GM23338 (cell line): ENCODE data around the gene SH3D19. TPM values are rescaled to one million over a fixed set of nuclear protein-coding genes. Genes with fewer than 3 reads are reported as not detected.

Experiments used
- CREB1 ChIP-seq: fragments of 250-450 bp; sonication (Bioruptor Pico); IDR thresholded peaks from 2 replicates; pipeline ENCODE4 v1.5.0; 2020; ENCODE audit warnings: low read depth, mild to moderate bottlenecking, moderate library complexity
- EZH2phosphoT487 ChIP-seq: fragments of 200-600 bp; sonication (generic); IDR thresholded peaks from one replicate; pipeline ENCODE4 v1.8.1; 2018; ENCODE audit warnings: antibody characterized with exemption; ENCODE audit not compliant: unreplicated experiment
- JUNB ChIP-seq: IDR thresholded peaks from one replicate; pipeline ENCODE4 v1.6.1; 2016; ENCODE audit warnings: antibody characterized with exemption; ENCODE audit not compliant: unreplicated experiment
- POLR2AphosphoS5 ChIP-seq: IDR thresholded peaks from 2 replicates; pipeline ENCODE4 v1.6.1; 2016; ENCODE audit warnings: antibody characterized with exemption, low read depth
- polyA plus RNA-seq: library from polyadenylated mRNA; unstranded; fragments of >200 nt; fragmentation: Nextera tagmentation; extraction: Ambion mirVana; gene quantifications from 2 replicates; pipeline ENCODE4 v1.2.1, GENCODE V29; 2016
- total RNA-seq: library from RNA; depleted of rRNA; stranded (reverse); fragments of >200 nt; shearing (Covaris generic); gene quantifications from 2 replicates; pipeline ENCODE4 v1.2.3, GENCODE V29; 2014
- TF ChIP-seq, protein P1 (sequence below): IDR thresholded peaks from 2 replicates; pipeline ENCODE4 v1.6.1; 2016; ENCODE audit warnings: antibody characterized with exemption
- TF ChIP-seq, protein P2 (sequence below): fragments of 250-450 bp; sonication (Bioruptor Pico); IDR thresholded peaks from 2 replicates; pipeline ENCODE4 v1.5.0; 2020; ENCODE audit warnings: mild to moderate bottlenecking, moderate library complexity

SH3D19 gene
- total and polyA plus RNA-seq, 2 experiments from 2014 or later = 25.3 to 57.4 TPM

DNA sequence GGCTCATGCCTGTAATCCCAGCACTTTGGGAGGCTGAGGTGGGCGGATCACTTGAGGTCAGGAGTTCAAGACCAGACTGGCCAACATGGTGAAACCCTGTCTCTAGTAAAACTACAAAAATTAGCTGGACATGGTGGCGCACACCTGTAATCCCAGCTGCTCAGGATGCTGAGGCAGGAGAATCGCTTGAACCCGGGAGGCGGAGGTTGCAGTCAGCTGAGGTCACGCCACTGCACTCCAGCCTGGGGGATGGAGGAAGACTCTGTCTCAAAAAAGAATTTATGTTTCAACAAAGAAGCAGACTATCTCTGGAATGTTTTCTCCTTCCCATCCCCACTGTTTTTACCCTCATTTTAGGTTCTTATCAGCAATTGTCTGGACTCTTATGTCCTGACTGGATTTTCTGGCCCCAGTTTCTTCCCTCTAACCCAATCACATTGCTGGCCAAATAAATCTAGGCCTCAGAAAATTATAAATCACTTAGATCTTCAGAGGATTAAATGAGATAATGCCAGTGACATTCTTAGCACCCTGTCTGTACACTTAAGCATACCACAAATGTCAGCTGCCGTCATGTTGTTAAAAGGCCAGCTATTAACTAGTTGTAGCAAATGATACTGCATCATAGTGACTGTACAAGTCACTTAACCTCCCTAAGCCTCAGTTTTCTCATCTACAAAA is 93.3 kb downstream of the SH3D19 start (continued):
- TF ChIP-seq EZH2phosphoT487 = no peak
- TF ChIP-seq, protein P1, sequence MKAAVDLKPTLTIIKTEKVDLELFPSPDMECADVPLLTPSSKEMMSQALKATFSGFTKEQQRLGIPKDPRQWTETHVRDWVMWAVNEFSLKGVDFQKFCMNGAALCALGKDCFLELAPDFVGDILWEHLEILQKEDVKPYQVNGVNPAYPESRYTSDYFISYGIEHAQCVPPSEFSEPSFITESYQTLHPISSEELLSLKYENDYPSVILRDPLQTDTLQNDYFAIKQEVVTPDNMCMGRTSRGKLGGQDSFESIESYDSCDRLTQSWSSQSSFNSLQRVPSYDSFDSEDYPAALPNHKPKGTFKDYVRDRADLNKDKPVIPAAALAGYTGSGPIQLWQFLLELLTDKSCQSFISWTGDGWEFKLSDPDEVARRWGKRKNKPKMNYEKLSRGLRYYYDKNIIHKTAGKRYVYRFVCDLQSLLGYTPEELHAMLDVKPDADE = no peak
- no peak for TF ChIP-seq CREB1 (CRISPR knock-in tag)
- no peak for TF ChIP-seq JUNB
- TF ChIP-seq, protein P2, sequence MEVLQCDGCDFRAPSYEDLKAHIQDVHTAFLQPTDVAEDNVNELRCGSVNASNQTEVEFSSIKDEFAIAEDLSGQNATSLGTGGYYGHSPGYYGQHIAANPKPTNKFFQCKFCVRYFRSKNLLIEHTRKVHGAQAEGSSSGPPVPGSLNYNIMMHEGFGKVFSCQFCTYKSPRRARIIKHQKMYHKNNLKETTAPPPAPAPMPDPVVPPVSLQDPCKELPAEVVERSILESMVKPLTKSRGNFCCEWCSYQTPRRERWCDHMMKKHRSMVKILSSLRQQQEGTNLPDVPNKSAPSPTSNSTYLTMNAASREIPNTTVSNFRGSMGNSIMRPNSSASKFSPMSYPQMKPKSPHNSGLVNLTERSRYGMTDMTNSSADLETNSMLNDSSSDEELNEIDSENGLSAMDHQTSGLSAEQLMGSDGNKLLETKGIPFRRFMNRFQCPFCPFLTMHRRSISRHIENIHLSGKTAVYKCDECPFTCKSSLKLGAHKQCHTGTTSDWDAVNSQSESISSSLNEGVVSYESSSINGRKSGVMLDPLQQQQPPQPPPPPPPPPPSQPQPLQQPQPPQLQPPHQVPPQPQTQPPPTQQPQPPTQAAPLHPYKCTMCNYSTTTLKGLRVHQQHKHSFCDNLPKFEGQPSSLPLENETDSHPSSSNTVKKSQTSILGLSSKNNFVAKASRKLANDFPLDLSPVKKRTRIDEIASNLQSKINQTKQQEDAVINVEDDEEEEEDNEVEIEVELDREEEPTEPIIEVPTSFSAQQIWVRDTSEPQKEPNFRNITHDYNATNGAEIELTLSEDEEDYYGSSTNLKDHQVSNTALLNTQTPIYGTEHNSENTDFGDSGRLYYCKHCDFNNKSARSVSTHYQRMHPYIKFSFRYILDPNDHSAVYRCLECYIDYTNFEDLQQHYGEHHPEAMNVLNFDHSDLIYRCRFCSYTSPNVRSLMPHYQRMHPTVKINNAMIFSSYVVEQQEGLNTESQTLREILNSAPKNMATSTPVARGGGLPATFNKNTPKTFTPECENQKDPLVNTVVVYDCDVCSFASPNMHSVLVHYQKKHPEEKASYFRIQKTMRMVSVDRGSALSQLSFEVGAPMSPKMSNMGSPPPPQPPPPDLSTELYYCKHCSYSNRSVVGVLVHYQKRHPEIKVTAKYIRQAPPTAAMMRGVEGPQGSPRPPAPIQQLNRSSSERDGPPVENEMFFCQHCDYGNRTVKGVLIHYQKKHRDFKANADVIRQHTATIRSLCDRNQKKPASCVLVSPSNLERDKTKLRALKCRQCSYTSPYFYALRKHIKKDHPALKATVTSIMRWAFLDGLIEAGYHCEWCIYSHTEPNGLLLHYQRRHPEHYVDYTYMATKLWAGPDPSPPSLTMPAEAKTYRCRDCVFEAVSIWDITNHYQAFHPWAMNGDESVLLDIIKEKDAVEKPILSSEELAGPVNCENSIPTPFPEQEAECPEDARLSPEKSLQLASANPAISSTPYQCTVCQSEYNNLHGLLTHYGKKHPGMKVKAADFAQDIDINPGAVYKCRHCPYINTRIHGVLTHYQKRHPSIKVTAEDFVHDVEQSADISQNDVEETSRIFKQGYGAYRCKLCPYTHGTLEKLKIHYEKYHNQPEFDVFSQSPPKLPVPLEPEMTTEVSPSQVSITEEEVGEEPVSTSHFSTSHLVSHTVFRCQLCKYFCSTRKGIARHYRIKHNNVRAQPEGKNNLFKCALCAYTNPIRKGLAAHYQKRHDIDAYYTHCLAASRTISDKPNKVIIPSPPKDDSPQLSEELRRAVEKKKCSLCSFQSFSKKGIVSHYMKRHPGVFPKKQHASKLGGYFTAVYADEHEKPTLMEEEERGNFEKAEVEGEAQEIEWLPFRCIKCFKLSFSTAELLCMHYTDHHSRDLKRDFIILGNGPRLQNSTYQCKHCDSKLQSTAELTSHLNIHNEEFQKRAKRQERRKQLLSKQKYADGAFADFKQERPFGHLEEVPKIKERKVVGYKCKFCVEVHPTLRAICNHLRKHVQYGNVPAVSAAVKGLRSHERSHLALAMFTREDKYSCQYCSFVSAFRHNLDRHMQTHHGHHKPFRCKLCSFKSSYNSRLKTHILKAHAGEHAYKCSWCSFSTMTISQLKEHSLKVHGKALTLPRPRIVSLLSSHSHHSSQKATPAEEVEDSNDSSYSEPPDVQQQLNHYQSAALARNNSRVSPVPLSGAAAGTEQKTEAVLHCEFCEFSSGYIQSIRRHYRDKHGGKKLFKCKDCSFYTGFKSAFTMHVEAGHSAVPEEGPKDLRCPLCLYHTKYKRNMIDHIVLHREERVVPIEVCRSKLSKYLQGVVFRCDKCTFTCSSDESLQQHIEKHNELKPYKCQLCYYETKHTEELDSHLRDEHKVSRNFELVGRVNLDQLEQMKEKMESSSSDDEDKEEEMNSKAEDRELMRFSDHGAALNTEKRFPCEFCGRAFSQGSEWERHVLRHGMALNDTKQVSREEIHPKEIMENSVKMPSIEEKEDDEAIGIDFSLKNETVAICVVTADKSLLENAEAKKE (CRISPR knock-in tag) = no peak
- TF ChIP-seq POLR2AphosphoS5 = no peak
